Measurements from ENCODE around the gene SPOCK3.

DNA sequence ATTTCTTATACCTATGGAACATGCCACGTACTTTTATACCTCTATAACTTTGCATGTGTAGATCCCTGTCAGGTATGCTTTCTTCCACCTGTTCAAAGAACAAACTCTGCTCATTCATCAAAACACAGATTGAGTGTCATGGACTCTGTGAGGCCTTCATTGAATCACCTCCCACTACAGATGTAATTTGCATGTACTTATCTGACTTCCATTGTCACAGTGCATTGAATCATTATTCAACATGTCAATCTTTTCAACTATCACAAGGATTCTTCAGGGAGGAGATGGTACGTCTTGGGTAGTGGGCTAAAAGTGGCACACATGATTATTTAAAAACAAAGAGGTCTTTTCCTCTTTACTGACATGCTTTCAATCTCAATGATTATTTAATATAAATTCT lies 24.1 kb downstream of the SPOCK3 start:
- TF ChIP-seq, protein P1, sequence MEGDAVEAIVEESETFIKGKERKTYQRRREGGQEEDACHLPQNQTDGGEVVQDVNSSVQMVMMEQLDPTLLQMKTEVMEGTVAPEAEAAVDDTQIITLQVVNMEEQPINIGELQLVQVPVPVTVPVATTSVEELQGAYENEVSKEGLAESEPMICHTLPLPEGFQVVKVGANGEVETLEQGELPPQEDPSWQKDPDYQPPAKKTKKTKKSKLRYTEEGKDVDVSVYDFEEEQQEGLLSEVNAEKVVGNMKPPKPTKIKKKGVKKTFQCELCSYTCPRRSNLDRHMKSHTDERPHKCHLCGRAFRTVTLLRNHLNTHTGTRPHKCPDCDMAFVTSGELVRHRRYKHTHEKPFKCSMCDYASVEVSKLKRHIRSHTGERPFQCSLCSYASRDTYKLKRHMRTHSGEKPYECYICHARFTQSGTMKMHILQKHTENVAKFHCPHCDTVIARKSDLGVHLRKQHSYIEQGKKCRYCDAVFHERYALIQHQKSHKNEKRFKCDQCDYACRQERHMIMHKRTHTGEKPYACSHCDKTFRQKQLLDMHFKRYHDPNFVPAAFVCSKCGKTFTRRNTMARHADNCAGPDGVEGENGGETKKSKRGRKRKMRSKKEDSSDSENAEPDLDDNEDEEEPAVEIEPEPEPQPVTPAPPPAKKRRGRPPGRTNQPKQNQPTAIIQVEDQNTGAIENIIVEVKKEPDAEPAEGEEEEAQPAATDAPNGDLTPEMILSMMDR (IDR thresholded peaks at IDR 0.05), result no peak
- TF ChIP-seq POLR2A (IDR thresholded peaks at IDR 0.05), result no peak

Measured in right lobe of liver (tissue), 4 donors.